CD14-positive monocyte (primary cell): ENCODE data around the gene OXSR1. TPM values are rescaled to one million over a fixed set of nuclear protein-coding genes. Genes with fewer than 3 reads are reported as not detected.
A peak's percentile ranks its signal among the peaks of the same experiment; 100 is the strongest.

Source experiments
- DNase-seq, 3 donors: peaks; one replicate each; pipeline ENCODE4 v3.0.0-alpha.2; 2011 to 2022
- H2AFZ ChIP-seq: 2 replicates; pipeline ENCODE4 v1.6.0; 2012; ENCODE audit warnings: mild to moderate bottlenecking, low read depth, low read length, inconsistent platforms; ENCODE audit not compliant: insufficient read depth, poor library complexity, severe bottlenecking
- H3K27ac ChIP-seq, 2 donors: 1 replicate in 1 of 2; 2 replicates in 1 of 2; pipeline ENCODE4 v1.5.1; 2012 to 2013; ENCODE audit warnings: low read length in 2 of 2, control low read depth in 1 of 2, inconsistent platforms in 1 of 2, low read depth in 1 of 2, mild to moderate bottlenecking in 1 of 2
- H3K27me3 ChIP-seq, 2 donors: one replicate each; pipeline versions ENCODE4 v1.6.0 to v1.6.1; 2011 to 2013; ENCODE audit warnings: low read length in 2 of 2; ENCODE audit not compliant: control insufficient read depth in 2 of 2, insufficient read depth in 2 of 2
- H3K36me3 ChIP-seq, 2 donors: replicated peaks in 1 of 2; 1 replicate in 1 of 2; 2 replicates in 1 of 2; pipeline versions ENCODE4 v1.5.1 to v1.6.1; 2012 to 2013; ENCODE audit warnings: low read length in 2 of 2, control low read depth in 1 of 2, inconsistent platforms in 1 of 2, mild to moderate bottlenecking in 1 of 2; ENCODE audit not compliant: insufficient read depth in 2 of 2, control insufficient read depth in 1 of 2
- H3K4me1 ChIP-seq, 2 donors: 1 replicate in 1 of 2; 2 replicates in 1 of 2; pipeline versions ENCODE4 v1.5.1 to v1.6.1; 2012 to 2013; ENCODE audit warnings: low read length in 2 of 2, control low read depth in 1 of 2, inconsistent platforms in 1 of 2, mild to moderate bottlenecking in 1 of 2, moderate library complexity in 1 of 2; ENCODE audit not compliant: insufficient read depth in 2 of 2, control insufficient read depth in 1 of 2
- H3K4me2 ChIP-seq: replicated peaks from 2 replicates; pipeline ENCODE3; 2012; ENCODE audit warnings: low read length, moderate library complexity, mild to moderate bottlenecking; ENCODE audit not compliant: poor library complexity, severe bottlenecking; ENCODE audit errors: extremely low read depth
- H3K4me3 ChIP-seq, 3 experiments: fragments of 200-600 bp in 1 of 3; sonication (generic) in 1 of 3; replicated peaks in 1 of 3; 1 replicate in 2 of 3; 2 replicates in 1 of 3; pipeline ENCODE4 v1.5.1; 2011 to 2013; ENCODE audit warnings: low read length in 3 of 3, mild to moderate bottlenecking in 3 of 3, control low read depth in 2 of 3, low read depth in 2 of 3, inconsistent platforms in 1 of 3, moderate library complexity in 1 of 3
- H3K79me2 ChIP-seq: 2 replicates; pipeline ENCODE4 v1.6.0; 2012; ENCODE audit warnings: mild to moderate bottlenecking, control low read depth, inconsistent platforms, low read length, moderate library complexity; ENCODE audit not compliant: insufficient read depth
- H3K9ac ChIP-seq: 2 replicates; pipeline ENCODE4 v1.6.0; 2017; ENCODE audit warnings: low read length, mild to moderate bottlenecking; ENCODE audit not compliant: insufficient read depth, poor library complexity, severe bottlenecking
- H3K9me3 ChIP-seq, 2 donors: replicated peaks in 1 of 2; 1 replicate in 1 of 2; 2 replicates in 1 of 2; pipeline versions ENCODE4 v1.5.1 to v1.6.1; 2012 to 2013; ENCODE audit warnings: low read length in 2 of 2, control low read depth in 1 of 2; ENCODE audit not compliant: control insufficient read depth in 1 of 2, insufficient read depth in 1 of 2
- H4K20me1 ChIP-seq: 2 replicates; pipeline ENCODE4 v1.6.0; 2012; ENCODE audit warnings: mild to moderate bottlenecking, low read length, control low read depth, moderate library complexity; ENCODE audit not compliant: insufficient read depth
- H3K27ac Mint-ChIP-seq, 7 donors: one replicate each; pipeline ENCODE4 v1.8.0; 2020; ENCODE audit warnings: mild to moderate bottlenecking in 7 of 7, mixed read lengths in 7 of 7, moderate library complexity in 6 of 7, inconsistent platforms in 2 of 7
- H3K27me3 Mint-ChIP-seq, 3 donors: one replicate each; pipeline ENCODE4 v1.8.0; 2021 to 2022; ENCODE audit warnings: low read depth in 3 of 3, mild to moderate bottlenecking in 3 of 3, mixed read lengths in 3 of 3, moderate library complexity in 3 of 3, inconsistent platforms in 1 of 3
- H3K36me3 Mint-ChIP-seq, 2 donors: one replicate each; pipeline ENCODE4 v1.8.0; 2020; ENCODE audit warnings: mixed read lengths in 2 of 2, inconsistent platforms in 1 of 2, mild to moderate bottlenecking in 1 of 2
- H3K4me1 Mint-ChIP-seq: one replicate; pipeline ENCODE4 v1.8.0; 2020; ENCODE audit warnings: mild to moderate bottlenecking, mixed read lengths
- H3K4me3 Mint-ChIP-seq, 2 donors: one replicate each; pipeline ENCODE4 v1.8.0; 2020; ENCODE audit warnings: mild to moderate bottlenecking in 2 of 2, mixed read lengths in 2 of 2, moderate library complexity in 1 of 2
- H3K9me3 Mint-ChIP-seq, 7 donors: one replicate each; pipeline ENCODE4 v1.8.0; 2020 to 2022; ENCODE audit warnings: mixed read lengths in 7 of 7, mild to moderate bottlenecking in 6 of 7, moderate library complexity in 6 of 7, inconsistent platforms in 2 of 7
- WGBS: methylation state at CpG from one replicate; pipeline ENCODE4 v1.1.5; 2013; ENCODE audit warnings: missing lambda C conversion rate; ENCODE audit not compliant: insufficient coverage; 5-methylcytosine and 5-hydroxymethylcytosine counted together
- intact Hi-C, 2 donors: fragments of 100-400 bp; cut with micrococcal nuclease; formaldehyde crosslinking; loops; one replicate each; pipeline versions ENCODE4 v1.15.0 to v1.15.1; 2023
- polyA plus RNA-seq, 3 donors: library from polyadenylated mRNA; depleted of rRNA in 1 of 3; unstranded in 2 of 3; stranded (reverse) in 1 of 3; fragments of 300-500 nt in 2 of 3; fragments of >200 nt in 1 of 3; fragmentation: Illumina TruSeq in 2 of 3; gene quantifications; 1 replicate in 2 of 3; 2 replicates in 1 of 3; pipeline ENCODE4 v1.2.3, GENCODE V29; 2012 to 2021
- TF ChIP-seq, protein P1 (sequence below): fragments of 200-600 bp; IDR thresholded peaks from one replicate; pipeline ENCODE4 v1.8.0; 2022; ENCODE audit warnings: antibody characterized with exemption, mild to moderate bottlenecking

OXSR1 gene
- polyA plus RNA-seq, 3 donors, result 9.4 to 20.3 (median 12.3) TPM

DNA sequence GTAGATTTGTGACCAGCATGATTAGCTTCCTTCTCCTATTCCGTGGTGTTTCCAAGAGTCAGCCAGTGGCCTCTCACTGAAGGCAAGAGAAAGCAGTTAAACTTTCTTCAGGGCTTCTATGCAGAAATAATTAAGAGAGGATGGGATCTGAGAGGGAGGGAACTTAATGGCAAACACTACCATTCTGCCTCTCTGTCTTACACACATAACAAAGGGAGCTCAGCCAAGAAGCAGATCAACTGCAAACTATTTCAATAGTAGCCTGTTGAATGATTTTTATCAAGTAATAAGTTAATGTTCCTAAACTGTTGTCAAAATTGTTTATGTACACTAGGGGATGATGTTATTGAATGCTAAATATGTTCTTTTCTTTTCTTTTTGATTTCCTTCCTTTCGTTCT, 11.8 kb downstream of the OXSR1 start:
- peak overlapping the region in 1 of 2 donors; percentile 21 for H3K4me3 Mint-ChIP-seq
- no peaks in the 10 kb centered on the region for H3K27me3 Mint-ChIP-seq
- peak overlapping the region in 4 of 7 donors; percentile 1 to 33 (median 24) for H3K27ac Mint-ChIP-seq
- Histone ChIP-seq H3K9ac (no peak overlapping the region), H3K4me3 (no peak overlapping the region), H4K20me1 (peaks cover 96% of the 10 kb centered on the region), H3K9me3 (no peaks in the 10 kb centered on the region), H2AFZ (no peak overlapping the region), H3K36me3 (peaks cover 5 to 15% of the 10 kb centered on the region in 2 donors), H3K4me1 (peaks cover 0 to 5% of the 10 kb centered on the region in 2 donors), H3K27me3 (no peaks in the 10 kb centered on the region), H3K4me2 (no peak overlapping the region), H3K27ac (no peak overlapping the region), H3K79me2 (peaks cover 98% of the 10 kb centered on the region)
- peaks cover 24% of the 10 kb centered on the region for H3K4me1 Mint-ChIP-seq
- intact Hi-C loops, result no loop called here
- peaks cover 0 to 3% (median 0%) of the 10 kb centered on the region in 7 donors for H3K9me3 Mint-ChIP-seq
- peaks cover 29 to 44% of the 10 kb centered on the region in 2 donors for H3K36me3 Mint-ChIP-seq
- no peak for DNase-seq
- WGBS, result no CpG with 5 or more reads among the region's 2 CpGs
- TF ChIP-seq, protein P1, sequence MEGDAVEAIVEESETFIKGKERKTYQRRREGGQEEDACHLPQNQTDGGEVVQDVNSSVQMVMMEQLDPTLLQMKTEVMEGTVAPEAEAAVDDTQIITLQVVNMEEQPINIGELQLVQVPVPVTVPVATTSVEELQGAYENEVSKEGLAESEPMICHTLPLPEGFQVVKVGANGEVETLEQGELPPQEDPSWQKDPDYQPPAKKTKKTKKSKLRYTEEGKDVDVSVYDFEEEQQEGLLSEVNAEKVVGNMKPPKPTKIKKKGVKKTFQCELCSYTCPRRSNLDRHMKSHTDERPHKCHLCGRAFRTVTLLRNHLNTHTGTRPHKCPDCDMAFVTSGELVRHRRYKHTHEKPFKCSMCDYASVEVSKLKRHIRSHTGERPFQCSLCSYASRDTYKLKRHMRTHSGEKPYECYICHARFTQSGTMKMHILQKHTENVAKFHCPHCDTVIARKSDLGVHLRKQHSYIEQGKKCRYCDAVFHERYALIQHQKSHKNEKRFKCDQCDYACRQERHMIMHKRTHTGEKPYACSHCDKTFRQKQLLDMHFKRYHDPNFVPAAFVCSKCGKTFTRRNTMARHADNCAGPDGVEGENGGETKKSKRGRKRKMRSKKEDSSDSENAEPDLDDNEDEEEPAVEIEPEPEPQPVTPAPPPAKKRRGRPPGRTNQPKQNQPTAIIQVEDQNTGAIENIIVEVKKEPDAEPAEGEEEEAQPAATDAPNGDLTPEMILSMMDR, result no peak

DNA sequence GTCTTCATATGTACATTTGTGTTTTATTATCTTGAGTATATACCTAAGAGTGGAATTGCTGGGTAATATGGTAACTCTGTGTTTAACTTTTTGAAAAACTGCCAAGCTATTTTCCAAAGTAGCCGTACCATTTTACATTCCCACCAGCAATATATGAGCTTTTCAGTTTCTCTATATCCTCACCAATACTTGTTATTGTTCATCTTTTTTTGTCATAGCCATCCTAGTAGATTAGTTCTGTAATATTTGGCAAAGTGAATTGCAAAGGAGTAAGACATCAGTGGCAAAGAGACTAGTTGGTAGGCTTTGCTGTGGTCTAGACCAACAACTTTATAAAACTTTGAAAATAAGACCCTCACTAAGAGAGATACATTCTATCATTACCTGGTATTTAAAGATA, 21.4 kb downstream of the OXSR1 start:
- Mint-ChIP-seq H3K36me3 (peaks cover 48 to 50% of the 10 kb centered on the region in 2 donors), H3K27me3 (no peaks in the 10 kb centered on the region), H3K4me3 (no peak overlapping the region), H3K4me1 (peaks cover 6% of the 10 kb centered on the region), H3K27ac (no peak overlapping the region), H3K9me3 (peaks cover 2 to 12% (median 5%) of the 10 kb centered on the region in 7 donors)
- TF ChIP-seq, protein P1, result no peak
- Histone ChIP-seq H3K4me2 (no peak overlapping the region), H3K9me3 (no peaks in the 10 kb centered on the region), H3K27me3 (no peaks in the 10 kb centered on the region), H3K4me1 (no peaks in the 10 kb centered on the region), H4K20me1 (peaks cover 66% of the 10 kb centered on the region), H3K79me2 (peaks cover 9% of the 10 kb centered on the region), H3K27ac (no peak overlapping the region), H3K9ac (no peak overlapping the region), H2AFZ (no peak overlapping the region), H3K4me3 (no peak overlapping the region), H3K36me3 (peaks cover 39 to 76% of the 10 kb centered on the region in 2 donors)
- intact Hi-C loops, result no loop called here
- no peak for DNase-seq
- WGBS, result no CpG with 5 or more reads among the region's 1 CpG
